Left forelimb (tissue), 1 donor: ENCODE results near the gene FKTN.
"Not testable (repeated sequence)": the region's sequence is repeated elsewhere in the genome, so short reads cannot be mapped to it uniquely, and the experiment has no call there.

Experiments used
- DNase-seq: peaks from one replicate; pipeline ENCODE4 v3.0.0-alpha.2; 2018; ENCODE audit warnings: low spot score

Gene FKTN

DNA sequence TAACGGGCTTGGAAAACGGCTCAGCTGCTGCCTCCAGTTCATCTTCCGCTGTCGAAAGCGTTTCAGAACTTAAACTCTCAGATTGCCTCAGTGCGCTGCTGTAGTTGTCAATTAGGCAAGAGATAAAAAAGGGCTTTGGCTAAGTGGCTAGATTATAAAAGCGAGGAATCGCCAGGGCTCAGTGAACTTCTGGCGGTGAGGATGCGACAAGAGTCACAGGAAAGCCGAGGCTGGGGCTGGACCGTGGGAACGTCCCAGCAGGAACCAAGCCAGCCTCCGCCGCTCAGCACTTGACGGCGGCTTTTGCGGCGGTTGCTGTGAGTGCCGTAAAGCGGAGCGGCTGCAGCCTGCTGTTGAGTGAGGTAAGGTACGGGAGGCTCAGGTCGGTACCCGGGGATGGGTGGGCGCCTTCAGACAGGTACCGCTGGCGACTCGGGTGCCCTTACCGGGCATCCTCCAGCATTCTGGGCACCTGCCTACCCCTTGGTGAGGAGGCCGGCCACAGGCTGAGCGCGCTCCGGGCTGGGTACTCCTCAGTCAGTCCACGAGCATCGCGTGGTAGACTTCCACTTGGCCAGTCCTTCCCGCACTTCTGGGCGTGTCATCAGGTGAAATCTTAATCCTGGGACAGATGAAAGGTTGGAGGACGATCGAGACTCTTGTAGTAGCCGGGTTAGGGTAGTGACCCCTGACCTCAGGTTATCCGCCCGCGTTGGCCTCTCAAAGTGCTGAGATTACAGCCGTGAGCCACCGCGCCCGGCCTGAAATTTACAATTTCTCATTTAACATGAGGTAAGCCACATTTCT lies at the start of gene FKTN:
FKTN (plus strand) TSS at position 328 of the 807 bp plus-strand sequence. CDS start 16,902 bp downstream, outside the sequence.
- DNase-seq: peak; percentile 92

DNA sequence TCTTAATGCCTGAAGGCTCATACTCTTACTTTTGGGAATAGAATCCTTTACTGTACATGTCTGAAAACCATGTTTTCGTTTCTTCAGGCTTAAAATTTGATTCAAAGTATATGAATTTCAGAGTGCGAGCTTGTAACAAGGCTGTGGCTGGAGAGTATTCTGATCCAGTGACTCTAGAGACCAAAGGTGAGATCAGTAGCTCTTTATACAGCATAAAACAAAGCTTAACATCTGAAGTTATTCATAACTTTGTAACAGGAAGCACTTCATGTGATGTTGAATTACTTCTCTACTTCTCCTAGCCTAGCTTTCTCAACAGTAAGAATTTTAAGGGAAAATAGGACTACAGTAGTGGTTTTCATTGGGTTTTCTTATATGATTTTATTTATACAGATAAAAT lies 49.4 kb upstream of the FKTN start:
- no peak for DNase-seq

DNA sequence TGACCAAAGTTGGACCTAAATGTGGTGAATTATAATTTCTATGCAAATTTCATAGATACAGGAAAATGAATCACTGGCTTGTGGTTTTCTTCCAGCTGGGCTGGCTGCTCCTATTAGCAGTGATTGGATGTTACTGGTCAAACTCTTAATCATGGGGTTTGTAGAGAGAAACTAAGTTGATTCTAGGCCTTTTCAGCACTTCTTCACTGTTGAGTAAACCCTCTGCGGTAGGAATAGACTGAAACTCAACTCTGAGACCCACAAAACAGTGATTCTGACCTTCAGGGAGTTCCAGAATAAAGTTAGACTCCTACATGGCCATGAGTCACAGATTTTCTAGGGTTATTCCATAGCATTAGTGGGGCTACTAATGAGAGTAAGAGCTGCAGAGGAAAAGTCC lies 47.9 kb upstream of the FKTN start:
- DNase-seq: no peak

DNA sequence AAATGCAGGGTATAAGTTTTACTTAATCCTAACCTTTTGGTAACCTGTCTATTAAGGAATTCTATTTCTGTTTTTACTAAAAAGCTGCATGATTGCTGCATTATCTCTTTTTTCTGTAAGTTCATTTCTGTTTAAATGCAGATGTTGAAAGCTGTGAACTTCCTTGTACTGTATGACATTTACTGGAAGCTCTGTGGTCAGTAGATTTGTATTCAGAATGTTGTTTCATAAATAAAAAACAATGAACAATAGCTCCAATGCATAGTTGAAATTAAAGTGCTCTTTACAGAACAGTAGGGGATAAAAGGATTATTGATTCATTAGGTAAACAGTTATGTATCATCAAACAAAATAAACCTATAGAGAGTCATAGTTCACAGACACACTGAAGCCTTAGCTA lies 46.5 kb upstream of the FKTN start:
- no peak for DNase-seq

DNA sequence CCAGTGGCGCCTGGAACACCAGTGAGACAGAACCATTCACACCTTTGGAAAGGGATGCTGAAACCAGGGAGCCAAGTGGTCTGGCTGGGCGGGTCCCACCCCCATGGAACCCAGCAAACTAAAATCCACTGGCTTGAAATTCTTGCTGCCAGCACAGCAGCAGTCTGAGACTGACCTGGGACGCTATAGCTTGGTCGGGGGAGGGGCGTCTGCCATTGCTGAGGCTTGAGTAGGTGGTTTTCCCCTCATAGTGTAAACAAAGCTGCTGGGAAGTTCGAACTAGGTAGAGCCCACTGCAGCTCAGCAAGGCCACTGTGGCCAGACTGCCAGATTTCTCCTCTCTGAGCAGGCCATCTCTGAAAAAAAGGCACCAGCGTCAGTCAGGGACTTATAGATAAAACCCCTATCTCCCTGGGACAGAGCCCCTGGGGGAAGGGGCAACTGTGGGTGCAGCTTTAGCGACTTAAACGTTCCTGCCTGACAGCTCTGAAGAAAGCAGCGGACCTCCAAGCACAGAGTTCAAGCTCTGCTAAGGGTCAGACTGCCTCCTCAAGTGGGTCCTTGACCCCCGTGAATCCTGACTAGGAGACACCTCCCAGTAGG lies 42.0 kb upstream of the FKTN start:
- no peak for DNase-seq

DNA sequence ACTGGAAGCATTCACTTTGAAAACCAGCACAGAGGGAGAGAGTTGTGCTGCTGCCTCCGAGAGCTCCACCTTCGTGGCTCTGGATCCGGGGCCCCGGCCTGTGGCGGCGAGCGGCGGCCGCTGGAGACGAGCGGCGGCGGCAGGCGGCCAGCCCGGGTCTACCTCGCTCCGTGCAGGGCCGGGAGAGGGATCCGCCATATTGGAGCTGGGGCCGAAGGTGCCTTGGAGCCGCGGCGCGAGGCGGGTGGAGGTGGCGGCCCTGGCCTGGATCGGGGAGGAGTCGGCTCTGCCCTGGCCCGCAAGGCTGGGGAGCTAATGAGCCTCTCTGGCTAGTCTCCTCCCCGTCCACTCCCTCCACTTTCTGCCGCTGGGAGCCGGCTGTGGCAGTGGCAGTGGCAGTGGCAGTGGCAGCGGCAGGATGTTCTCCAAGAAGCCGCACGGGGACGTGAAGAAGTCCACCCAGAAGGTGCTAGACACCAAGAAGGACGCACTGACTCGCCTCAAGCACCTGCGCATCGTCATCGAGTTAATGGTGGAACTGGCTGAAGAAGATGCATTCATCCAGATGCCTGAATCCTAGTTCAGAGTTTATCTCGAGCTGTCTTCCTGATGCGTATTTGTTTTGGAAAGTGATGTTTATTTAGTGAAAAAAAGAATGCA lies 38.1 kb upstream of the FKTN start:
- DNase-seq: not testable (repeated sequence)

DNA sequence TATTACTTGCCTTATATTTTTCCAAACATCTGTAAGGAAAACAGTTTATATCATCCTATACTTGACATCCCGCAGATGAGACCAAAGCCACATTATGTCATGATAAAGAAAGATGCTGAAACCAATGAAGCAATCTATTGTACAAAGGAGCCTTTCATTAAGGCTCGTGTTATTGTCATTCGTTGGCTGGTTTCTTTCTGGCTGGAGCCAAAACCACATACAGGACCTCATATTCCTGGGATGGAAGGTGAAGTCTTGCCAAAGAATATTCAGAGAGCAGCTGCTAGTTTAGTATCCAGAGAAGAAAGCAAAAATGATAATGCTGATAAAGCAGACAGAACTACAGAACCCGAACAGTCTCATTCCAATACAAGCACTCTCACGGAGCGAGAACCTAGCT lies 36.9 kb upstream of the FKTN start:
- not testable (repeated sequence) for DNase-seq

DNA sequence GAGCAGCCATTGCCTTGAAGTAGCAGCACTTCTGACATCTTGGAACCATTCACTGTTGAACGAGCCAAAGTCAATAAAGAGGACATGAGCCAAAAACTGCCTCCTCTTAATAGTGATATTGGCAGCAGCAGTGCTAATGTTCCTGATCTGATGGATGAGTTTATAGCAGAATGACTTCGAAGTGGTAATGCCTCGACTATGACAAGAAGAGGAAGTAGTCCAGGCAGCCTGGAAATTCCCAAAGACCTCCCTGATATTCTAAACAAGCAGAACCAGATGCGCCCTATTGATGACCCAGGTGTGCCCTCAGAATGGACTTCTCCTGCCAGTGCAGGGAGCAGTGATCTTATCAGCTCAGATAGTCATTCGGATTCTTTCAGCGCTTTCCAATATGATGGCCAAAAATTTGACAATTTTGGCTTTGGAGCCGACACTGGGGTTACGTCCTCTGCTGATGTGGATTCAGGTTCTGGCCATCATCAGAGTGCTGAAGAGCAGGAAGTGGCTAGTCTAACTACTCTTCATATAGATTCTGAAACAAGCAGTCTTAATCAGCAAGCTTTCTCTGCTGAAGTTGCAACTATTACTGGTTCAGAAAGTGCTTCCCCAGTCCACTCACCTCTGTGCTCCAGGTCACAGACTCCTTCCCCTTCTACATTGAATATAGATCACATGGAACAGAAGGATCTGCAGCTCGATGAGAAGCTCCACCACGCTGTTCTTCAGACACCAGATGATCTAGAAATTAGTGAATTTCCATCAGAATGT lies 35.1 kb upstream of the FKTN start:
- DNase-seq: not testable (repeated sequence)

DNA sequence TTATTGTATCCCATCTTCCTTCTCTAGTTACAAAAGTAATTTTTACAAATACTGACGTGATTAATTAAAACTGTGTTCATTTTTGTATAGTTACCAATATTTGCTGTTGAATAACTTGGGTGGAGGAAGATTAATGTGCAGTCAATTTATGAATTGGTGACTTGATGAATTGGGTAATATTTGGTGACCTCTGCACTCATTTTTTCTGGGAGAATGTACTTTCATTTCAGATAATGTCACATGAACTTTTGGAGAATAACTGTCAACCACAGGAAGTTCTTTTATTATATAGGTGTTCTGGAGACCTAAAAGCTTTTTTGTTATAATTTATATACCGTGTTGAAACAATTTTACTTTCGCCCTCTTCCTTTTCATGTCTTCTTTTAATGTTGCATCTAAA lies 26.4 kb upstream of the FKTN start:
- DNase-seq: no peak

DNA sequence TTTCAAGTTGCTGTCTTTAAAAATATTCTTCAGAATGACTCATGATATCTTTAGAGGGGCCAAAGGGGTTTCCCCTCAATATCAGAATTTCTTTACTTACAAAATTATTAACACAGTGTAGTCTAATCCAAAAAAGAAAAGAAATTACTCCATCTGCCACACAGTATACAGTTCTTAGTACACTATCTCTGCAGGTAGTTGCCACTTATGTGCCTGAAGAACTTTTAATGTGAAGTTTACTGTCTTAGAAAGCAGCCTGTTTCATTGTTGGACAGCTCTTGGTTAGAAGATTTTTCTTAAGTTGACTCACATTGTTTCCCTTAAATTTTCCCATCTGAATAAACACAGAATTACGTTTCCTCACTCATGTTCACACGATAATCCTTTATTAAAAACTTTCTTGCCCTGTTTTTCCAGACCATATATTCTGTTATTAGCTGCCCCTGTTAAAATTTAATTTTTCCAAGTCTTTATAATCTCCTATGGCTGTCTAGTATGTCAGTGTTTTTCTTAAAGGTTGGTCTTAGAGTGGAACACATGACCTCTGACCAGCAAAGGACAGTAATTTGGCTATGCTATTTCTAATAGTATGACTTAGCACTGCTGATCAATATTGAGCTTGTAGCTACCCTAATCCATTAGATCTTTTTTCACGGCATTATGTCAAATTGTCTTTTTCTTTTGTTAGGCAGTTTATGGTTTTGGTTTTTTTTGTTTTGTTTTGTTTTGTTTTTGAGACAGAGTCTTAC lies 21.8 kb upstream of the FKTN start:
- DNase-seq: no peak

DNA sequence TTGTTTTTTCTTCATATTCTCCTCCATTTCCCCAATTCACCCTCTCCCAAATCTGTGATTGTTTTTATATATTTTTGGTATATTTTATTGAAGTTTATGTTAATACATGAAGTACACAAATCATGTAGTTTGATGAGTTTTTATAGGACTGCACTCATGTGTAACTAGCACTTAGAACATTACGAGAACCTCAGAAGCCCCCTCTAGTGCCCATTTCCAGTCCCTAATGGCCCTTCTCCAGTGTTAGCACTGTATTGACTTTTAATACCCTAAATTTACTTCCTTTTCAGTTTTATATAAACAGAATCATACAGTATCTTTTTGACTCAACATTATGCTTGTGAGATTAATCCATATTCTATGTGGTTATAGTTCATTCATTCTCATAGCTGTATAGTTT lies 18.5 kb upstream of the FKTN start:
- DNase-seq: no peak

DNA sequence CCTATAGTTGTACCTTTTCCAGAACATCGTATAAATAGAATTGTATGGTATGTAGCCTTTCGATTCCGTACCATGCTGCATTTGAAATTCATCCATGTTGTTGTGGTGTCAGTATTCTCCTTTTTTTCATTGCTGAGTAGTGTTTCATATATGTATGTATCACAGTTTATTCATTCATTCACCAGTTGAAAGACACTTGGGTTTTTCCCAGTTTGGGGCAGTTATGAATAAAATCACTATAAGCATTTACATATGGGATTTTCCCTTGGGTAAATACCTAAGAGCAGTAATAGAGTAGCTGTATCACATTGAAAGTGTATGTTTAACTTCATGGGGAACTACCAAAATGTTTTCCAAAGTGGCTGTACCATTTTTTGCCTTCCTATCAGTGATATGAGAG lies 16.1 kb upstream of the FKTN start:
- no peak for DNase-seq

DNA sequence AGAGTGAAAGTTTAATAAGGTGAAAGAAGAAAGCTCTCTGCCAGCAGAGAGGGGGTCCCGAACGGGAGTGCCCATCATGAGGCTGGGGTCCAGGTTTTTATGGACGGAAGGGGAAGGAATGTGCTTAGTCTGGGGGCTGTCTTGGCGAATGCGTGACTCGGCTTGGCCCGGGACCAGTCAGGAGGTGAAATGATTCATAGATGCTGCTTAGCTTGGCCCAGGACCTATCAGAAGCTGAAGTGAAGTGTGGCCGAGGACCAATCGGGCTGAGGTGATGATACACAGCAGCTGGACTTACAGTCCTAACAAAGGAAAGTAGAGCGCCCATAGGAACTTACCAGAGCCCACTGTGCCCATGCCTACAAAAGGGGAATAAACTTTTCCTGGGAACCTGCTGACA lies 3.9 kb upstream of the FKTN start:
- DNase-seq: no peak

DNA sequence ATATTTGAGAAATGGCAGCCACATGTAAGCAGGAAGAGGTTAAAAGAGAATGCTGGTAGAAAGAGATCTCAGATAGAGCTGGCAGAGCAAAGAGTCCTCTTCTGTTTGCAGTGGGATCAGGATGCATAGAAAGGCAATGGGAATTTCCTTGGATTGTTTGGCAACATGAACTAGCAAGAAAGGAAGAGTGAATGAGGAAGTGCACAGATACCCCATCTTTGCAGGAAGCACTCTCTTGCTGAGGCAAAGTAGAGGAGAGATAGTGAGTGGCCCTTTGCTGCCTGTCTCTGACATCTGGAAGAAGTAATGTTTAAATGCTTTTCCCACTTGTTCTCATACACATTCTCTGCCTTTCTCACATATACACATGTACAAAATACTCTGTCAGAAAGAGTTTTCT lies 14.5 kb downstream of the FKTN start:
- DNase-seq: no peak

DNA sequence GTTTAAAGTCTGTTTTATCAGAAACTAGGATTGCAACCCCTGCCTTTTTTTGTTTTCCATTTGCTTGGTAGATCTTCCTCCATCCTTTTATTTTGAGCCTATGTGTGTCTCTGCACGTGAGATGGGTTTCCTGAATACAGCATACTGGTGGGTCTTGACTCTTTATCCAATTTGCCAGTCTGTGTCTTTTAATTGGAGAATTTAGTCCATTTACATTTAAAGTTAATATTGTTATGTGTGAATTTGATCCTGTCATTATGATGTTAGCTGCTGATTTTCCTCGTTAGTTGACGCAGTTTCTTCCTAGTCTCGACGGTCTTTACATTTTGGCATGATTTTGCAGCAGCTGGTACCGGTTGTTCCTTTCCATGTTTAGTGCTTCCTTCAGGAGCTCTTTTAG lies 22.0 kb downstream of the FKTN start:
- not testable (repeated sequence) for DNase-seq

DNA sequence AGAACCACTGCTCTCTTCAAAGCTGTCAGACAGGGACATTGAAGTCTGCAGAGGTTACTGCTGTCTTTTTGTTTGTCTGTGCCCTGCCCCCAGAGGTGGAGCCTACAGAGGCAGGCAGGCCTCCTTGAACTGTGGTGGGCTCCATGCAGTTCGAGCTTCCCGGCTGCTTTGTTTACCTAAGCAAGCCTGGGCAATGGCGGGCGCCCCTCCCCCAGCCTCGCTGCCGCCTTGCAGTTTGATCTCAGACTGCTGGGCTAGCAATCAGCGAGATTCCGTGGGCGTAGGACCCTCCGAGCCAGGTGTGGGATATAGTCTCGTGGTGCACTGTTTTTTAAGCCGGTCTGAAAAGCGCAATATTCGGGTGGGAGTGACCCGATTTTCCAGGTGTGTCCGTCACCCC lies 23.6 kb downstream of the FKTN start:
- DNase-seq: not testable (repeated sequence)

DNA sequence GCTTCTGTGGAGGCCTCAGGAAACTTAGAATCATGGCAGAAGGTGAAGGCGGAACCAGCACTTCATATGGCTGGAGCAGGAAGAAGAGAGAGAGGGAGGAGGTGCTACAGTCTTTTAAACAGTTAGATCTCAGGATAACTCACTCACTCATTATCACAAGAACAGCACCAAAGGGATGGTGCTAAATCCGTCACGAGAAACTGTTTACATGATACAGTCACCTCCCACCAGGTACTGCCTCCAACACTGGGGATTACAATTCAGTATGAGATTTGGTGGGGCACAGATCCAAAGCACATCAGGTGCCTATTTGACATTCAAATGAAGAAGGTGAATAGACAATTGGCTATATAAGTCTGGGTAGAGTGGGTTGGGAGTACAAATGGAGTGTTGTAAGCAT lies 35.2 kb downstream of the FKTN start:
- DNase-seq: no peak

DNA sequence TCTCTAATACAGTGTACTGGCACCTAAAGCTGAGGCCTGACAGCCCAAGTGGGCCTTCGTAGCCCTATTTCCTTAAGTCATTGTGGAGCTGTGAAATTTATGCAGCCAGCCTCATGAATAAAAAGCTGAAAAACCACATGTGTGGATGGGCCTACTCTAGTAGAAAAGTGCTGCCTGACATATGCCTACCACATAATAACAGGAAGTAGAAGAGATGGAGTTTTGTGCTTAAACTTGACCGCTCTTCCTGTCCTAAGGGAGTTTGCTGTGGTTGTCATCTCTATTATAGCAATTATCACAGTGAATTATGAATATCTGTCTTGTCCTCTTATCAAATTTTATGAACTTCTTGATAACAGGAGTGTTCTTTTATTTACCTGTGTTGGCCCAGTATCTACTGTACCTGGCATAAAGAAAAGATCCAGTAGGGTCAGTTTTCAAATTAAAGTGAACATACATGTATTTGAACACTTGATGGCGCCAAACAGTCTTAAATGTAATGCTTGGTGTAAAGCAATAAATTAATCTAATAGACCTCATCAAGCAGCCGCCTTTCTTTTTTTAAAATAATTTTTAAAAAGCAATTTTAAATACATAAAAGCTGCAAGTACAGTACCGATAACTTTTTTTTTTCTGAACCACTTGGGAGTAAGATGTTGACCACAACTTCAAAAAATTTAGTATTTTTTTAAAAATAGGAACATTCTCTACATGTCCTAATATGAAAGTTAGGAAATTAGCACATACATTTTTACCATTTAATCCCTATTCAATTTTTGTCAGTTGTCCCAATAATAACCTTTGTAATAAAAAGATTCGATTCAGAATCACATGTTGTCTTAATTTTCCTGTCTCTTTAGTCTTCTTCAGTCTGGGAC lies 51.0 kb downstream of the FKTN start:
- DNase-seq: no peak

DNA sequence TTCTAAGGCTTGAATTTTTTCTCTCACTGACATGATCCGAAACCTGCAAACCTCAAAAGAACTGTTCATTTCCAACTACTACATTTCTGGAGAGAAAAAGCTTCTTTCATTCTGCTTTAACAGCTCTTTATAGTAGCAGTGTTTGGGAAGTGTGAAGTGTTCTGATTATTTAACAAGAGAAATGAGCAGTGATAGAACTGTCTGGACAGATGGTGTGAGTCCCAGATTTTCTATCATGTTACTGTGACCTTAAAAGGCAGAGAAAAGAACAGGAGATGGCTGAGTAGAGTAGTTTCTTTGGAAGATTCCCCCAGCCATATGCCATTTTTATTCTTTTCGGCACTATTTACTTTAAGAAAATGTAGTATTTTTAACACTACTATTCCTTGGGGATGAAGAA lies 63.1 kb downstream of the FKTN start:
- DNase-seq: no peak

DNA sequence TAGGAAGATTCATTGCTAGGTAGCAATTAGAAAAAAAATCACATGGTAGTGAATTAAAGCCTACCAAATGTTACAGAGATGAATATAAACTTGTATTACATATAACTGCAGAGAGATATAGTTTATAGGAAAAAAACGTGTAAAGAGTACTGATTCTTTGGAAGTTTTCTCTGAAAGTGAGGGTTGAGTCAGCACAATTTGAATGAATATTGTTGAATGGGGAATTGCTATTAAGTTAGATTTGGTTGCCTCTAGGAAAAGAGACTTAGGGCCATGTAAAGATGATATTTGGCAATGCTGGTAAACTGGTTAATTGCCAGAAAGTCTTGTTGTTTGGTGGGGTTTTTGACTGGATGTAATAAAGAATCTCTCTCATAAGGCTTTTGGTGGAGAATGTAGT lies 67.2 kb downstream of the FKTN start:
- no peak for DNase-seq

DNA sequence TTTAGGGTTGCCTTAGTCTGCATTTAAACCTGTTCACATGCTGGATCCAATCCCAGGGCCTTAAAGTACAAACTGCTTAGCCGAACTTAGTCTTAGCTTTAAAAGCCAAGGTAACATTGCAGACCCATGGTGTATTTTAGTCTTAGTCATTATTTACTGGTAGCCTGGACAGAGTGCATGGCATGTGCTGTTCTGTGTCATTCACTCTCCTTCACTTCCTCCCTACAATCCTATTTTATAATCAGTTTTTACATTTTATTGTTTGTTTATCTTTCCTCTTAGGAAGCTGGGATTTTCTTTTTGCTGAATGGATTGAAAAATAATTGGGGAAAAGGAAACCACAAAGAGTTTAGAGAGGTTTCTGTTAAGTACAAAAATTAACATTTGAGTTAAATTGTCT lies 74.9 kb downstream of the FKTN start:
- DNase-seq: no peak
